ENCODE measurements around the gene INPP5E. TPM values are rescaled to one million over a fixed set of nuclear protein-coding genes. Genes with fewer than 3 reads are reported as not detected.

The INPP5E gene
- total RNA-seq, 1 donor from 2014 or later, result 10.6 TPM

GRCh38 chr9:136433849-136434579 lies 5.6 kb downstream of the INPP5E start:
- H3K9me3 ChIP-seq (replicated peaks), result no peaks in the 10 kb centered on the region

GRCh38 chr9:136433043-136433715 lies 6.5 kb downstream of the INPP5E start:
- intact Hi-C loops (cut with micrococcal nuclease), result no loop called here

More at GRCh38 chr9:136433849-136434579, 5.6 kb downstream of the INPP5E start:
- TF ChIP-seq, protein P1, sequence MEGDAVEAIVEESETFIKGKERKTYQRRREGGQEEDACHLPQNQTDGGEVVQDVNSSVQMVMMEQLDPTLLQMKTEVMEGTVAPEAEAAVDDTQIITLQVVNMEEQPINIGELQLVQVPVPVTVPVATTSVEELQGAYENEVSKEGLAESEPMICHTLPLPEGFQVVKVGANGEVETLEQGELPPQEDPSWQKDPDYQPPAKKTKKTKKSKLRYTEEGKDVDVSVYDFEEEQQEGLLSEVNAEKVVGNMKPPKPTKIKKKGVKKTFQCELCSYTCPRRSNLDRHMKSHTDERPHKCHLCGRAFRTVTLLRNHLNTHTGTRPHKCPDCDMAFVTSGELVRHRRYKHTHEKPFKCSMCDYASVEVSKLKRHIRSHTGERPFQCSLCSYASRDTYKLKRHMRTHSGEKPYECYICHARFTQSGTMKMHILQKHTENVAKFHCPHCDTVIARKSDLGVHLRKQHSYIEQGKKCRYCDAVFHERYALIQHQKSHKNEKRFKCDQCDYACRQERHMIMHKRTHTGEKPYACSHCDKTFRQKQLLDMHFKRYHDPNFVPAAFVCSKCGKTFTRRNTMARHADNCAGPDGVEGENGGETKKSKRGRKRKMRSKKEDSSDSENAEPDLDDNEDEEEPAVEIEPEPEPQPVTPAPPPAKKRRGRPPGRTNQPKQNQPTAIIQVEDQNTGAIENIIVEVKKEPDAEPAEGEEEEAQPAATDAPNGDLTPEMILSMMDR (IDR thresholded peaks at IDR 0.05; ENCODE audit: borderline replicate concordance), result no peak
- no peak overlapping the region for H3K27ac ChIP-seq (replicated peaks)
- intact Hi-C loops (cut with micrococcal nuclease), result no loop called here
- no peak for DNase-seq
- H3K4me1 ChIP-seq, result peaks cover 42% of the 10 kb centered on the region
- H3K27me3 ChIP-seq (ENCODE audit: low read depth), result no peaks in the 10 kb centered on the region
- no peak overlapping the region for H3K4me3 ChIP-seq
- H3K36me3 ChIP-seq, result peaks cover 45% of the 10 kb centered on the region

GRCh38 chr9:136432591-136432990 lies 7.1 kb downstream of the INPP5E start:
- no peak for DNase-seq
- TF ChIP-seq, protein P1 (IDR thresholded peaks at IDR 0.05; ENCODE audit: borderline replicate concordance), result no peak
- Histone ChIP-seq H3K27ac (replicated peaks) (no peak overlapping the region), H3K36me3 (peaks cover 57% of the 10 kb centered on the region), H3K27me3 (ENCODE audit: low read depth) (no peaks in the 10 kb centered on the region), H3K4me1 (peaks cover 27% of the 10 kb centered on the region), H3K9me3 (replicated peaks) (no peaks in the 10 kb centered on the region), H3K4me3 (no peak overlapping the region)
- intact Hi-C loops (cut with micrococcal nuclease), result no loop called here

More at GRCh38 chr9:136433043-136433715, 6.5 kb downstream of the INPP5E start:
- H3K27me3 ChIP-seq (ENCODE audit: low read depth), result no peaks in the 10 kb centered on the region
- no peak overlapping the region for H3K27ac ChIP-seq (replicated peaks)
- H3K36me3 ChIP-seq, result peaks cover 53% of the 10 kb centered on the region
- H3K4me3 ChIP-seq, result no peak overlapping the region
- TF ChIP-seq, protein P1 (IDR thresholded peaks at IDR 0.05; ENCODE audit: borderline replicate concordance), result no peak
- no peak for DNase-seq
- H3K9me3 ChIP-seq (replicated peaks), result no peaks in the 10 kb centered on the region
- H3K4me1 ChIP-seq, result peaks cover 33% of the 10 kb centered on the region

GRCh38 chr9:136431782-136432350 lies 7.8 kb downstream of the INPP5E start:
- peaks cover 60% of the 10 kb centered on the region for H3K36me3 ChIP-seq
- DNase-seq, result no peak

DNA sequence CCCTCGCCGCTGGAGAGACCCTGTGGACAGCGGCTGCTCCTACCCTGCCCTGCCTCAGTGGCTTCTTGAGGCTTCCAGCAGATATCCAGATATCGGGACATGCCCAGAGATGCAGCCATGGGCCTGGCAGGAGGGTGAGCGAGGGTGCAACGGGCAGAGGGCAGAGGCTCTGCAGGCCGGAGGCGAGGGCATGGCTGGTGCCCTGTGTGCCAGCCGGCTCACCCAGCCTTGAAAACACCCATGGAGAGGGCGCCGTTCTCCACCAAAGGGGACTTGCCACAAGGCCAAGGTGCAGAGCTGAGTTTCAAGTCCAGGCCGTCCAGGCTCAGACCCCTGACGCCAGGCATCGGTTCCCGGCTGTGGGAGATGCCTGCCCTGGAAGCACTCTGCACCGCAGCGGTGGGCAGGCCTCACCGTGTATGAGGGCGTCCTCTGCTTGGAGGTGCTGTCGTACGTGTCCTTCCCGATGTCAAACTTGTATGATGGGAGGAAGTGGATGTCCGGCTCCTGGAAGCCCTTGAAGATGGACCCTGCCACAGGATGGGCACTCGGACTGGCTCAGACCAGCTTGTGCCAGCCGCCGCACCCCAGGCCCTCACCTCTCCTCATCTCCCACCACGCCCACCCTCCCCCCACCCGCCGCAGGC lies 8.9 kb downstream of the INPP5E start:
- TF ChIP-seq, protein P1 (IDR thresholded peaks at IDR 0.05; ENCODE audit: borderline replicate concordance), result no peak
- Histone ChIP-seq H3K4me1 (peaks cover 11% of the 10 kb centered on the region), H3K9me3 (replicated peaks) (no peaks in the 10 kb centered on the region), H3K36me3 (peaks cover 63% of the 10 kb centered on the region), H3K27ac (replicated peaks) (peak overlapping the region; percentile 63), H3K4me3 (no peak overlapping the region), H3K27me3 (ENCODE audit: low read depth) (no peaks in the 10 kb centered on the region)
- intact Hi-C loops (cut with micrococcal nuclease), result no loop called here
- DNase-seq, result no peak

More at GRCh38 chr9:136431782-136432350, 7.8 kb downstream of the INPP5E start:
- Histone ChIP-seq H3K27ac (replicated peaks) (no peak overlapping the region), H3K4me3 (no peak overlapping the region), H3K27me3 (ENCODE audit: low read depth) (no peaks in the 10 kb centered on the region), H3K4me1 (peaks cover 20% of the 10 kb centered on the region), H3K9me3 (replicated peaks) (no peaks in the 10 kb centered on the region)
- TF ChIP-seq, protein P1 (IDR thresholded peaks at IDR 0.05; ENCODE audit: borderline replicate concordance), result no peak
- intact Hi-C loops (cut with micrococcal nuclease), result no loop called here
